ELF-1 (cell line): Measurements from ENCODE around the gene ZSCAN31.
"Not testable (repeated sequence)": the region's sequence is repeated elsewhere in the genome, so short reads cannot be mapped to it uniquely, and the experiment has no call there.

Source experiments
- DNase-seq: peaks from one replicate; pipeline ENCODE4 v3.0.0-alpha.2; 2016; ENCODE audit warnings: low read depth, low spot score

ZSCAN31 gene

DNA sequence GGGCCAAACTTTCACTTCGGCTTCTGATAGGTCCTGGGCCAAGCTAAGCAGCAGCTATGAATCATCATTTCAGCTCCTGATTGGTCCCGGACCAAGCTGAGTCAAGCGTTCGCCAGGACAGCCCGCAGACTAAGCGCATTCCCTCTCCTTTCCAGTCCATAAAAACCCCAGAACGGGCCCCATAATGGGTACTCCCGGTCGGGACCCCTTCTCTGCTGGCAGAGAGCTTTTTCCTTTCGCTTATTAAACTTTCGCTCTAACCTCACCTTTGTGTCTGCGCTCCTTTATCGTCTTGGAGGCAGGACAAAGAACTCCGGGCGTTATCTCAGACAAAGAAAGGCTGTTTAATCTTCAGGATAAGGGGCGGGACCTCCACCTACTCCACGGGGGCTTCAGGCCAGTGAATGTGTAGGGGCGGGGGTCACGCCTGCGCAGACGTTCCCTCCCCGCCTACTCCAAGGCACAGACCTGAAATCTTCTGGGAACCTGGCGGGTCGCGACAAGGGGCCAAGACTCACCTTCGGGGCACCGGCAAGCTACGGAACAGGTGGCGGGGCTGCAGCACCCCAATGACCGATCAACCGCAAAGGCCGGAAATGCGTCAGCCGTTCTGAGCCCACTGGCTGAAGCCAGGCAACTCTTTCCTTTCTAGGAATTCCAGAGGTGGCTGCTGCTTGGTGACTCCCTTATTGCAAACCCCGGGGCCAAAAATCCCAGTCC is at the start of gene ZSCAN31:
TSS of gene ZSCAN31 (minus strand) at position 585 of the 720 bp plus-strand sequence. CDS start 6,465 bp downstream, outside the sequence.
- peak; percentile 99 for DNase-seq

DNA sequence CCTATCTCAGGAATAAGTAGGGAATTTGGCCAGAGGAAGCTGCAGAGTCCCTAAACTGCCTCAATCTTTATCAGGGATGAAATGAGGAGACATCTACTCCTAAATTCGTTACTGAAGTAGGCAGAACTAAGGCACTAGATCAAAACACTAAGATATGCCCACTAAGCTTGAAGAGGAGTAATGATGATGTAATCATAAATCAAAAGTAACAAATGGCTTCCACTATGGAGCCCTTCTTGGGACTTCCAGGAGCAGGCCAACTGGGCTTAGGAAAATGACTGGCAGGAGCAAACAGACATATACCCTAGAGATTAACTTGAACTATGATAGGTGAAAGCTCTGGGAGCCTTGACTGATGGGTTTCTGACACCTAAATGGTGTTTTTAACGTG is 48.2 kb upstream of the ZSCAN31 start:
- DNase-seq = no peak

DNA sequence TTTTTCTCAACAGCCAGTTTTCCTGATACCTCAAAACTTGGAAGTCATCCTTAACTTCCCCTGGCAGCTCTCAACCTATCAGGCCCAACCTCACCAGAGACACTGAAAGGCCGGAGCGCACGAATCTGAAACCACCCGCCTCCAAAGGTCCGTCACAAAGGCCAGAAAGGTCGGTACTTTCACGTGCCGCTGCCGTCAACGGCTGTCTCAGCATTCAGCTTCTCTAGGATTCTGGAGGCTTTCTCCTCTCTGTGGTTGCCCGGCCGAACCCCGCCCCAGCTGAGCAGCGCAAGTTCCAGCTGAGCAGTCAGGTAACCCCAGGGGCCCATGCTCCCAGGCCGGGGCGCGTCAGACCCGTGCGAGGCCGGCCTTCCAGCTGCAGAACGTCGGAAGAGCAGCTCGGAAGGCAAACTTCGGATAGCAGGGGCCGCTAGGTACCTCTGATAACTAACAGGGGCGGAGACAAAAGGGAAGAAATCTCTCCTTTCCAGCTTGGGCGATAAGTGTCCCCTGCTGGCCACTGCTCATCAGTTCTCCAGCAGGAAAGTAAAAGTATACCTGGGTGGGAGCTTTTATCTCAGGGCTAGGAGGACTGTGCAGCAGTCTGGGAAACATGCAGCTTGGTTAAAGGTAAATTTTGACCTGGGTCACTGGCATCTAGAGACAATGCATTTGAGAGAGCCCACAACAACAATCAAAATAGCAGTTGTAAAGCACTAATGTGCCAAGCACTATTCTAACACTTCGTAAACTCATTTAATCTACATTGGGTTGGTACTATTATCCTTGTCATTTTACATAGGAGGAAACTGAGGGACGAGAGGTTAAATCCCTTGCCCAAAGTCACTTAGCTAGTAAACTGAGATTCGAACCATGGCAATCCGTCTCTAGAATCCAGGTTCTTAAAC is 47.5 kb upstream of the ZSCAN31 start:
- DNase-seq = peak; percentile 95

DNA sequence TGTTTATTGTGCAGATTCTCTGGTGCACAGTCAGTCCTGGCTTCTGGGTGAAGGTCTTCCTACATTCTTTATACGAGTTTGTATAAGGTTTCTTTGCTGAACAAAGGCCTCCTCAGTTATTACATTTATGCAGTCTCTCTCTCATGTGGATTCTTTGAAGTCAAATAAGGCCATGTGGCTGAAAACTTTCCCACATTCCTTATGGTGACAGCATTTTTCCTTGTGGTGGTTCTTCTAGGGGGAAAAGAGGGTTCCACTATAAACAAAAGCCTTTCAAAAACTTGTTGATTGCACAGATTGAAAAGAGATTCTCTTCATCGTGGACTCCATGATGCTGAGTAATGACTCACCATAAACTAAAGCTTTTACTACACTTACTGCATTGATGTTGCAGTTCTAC is 44.4 kb upstream of the ZSCAN31 start:
- DNase-seq = no peak

DNA sequence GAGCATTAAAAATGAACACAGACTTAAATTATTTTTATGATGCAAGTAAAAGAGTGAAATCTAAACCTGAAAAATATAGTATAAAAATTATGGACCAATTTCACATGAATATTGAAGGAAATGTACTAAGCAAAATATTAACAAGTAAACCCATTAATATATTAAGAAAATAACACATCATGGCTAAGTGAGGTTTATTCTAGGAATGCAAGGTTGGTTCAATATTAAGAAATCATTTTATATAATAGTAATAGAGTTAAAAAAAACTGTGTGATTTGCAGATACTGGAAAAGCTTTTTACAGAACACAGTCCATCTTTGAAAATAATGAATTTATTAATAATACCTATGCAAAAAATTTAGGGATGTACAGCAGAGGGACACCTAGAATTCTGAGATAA is 42.7 kb upstream of the ZSCAN31 start:
- DNase-seq = no peak

DNA sequence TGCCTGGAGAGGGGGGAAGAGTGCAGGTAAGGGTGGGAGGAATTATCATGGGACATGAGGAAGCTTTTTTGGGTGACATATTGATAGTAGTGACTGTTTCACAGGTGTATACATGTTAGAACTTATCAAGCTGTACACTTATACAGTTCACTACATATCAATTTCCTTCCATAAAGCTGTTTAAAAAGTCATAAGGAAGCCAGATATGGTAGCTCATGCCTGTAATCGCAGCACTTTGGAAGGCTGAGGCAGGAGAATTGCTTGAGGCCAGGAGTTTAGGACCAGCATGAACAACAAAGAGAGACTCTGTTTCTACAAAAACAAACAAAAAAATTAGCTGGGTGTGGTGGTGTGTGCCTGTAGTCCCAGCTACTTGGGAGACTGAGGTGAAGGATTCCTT is 41.9 kb upstream of the ZSCAN31 start:
- no peak for DNase-seq

DNA sequence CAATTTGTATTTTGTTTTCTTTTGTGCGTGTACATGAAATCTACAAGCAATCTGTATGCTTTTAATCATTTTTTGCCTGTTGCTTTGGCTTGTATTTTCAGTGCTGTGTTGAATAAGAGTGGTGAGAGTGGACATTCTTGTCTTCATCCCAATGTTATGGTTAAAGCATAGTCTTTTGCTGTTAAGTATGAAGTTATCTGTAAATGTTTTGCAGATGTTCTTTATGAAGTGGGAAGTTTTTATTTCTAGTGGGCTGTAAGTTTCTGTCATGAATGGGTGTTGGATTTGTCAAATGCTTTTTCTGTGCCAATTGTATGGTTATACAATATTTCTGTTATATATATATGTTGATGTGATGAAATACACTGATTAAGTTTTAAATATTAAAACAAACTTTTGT is 38.0 kb upstream of the ZSCAN31 start:
- DNase-seq = no peak

DNA sequence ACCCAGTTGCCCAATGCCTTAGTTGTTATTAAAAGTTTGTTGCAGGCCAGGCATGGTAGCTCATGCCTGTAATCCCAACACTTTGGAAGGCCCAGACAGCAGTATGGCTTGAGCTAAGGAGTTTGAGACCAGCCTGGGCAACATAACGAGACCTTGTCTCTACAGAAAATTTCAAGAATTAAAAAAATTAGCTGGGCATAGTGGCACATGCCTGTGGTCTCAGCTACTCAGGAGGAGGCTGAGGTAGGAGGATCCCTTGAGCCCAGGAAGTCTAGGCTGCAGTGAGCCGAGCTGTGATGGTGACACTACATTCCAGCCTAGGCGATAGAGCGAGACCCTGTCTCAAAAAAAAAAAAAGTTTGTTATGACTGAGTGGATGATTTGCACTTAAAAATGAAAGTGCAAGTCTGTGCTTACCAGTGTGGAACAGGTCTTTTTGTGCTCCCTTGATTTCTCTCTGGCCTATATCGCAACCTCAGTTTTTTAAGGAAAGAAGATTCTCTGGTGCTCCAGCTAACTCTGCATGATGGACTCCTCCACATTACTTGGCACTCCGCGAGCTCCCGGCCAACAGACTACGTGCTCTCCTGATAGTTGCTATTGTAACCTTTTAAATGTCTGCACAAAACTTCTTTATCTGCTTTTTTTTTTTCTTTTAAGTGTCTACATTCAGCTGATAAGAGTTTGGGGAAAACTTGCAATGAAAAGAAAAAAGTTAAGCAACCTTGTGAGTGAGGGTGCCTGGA is 35.9 kb upstream of the ZSCAN31 start:
- DNase-seq = no peak

DNA sequence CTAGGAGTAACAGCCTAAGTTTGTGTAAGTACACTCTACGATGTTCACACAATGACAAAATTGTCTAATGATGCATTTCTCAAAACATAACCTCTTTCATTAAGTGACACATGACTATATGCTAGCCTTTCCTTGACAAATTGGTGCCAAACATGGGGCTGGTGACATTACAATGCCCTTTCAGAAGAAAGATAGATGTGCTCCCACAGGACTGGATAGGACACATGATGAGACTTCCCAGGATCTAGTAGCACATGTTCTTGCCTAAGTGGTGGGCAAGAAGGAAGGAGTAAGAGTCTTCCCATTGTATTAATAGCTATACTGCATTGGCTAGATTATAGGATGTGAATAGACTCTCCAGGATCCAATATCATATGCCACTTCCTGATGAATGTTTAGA is 35.3 kb upstream of the ZSCAN31 start:
- DNase-seq = no peak

DNA sequence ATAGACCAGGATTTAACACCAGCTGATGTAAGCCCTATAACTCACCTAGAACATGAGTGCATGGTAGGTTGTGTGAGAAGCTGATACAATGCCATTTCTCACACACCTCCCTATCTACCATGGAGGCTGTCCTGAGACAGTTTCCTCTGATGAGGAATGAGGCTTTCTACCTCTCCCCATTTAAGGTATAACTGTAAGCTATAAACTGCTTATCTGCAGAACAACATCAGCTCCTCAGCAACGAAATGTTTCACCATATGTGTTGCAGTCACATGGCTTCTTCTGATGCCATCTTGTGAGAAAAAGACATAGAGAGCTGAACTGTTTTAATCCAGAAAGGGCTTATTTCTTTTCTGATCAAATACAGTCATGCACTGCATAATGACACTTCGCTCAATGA is 34.5 kb upstream of the ZSCAN31 start:
- no peak for DNase-seq

DNA sequence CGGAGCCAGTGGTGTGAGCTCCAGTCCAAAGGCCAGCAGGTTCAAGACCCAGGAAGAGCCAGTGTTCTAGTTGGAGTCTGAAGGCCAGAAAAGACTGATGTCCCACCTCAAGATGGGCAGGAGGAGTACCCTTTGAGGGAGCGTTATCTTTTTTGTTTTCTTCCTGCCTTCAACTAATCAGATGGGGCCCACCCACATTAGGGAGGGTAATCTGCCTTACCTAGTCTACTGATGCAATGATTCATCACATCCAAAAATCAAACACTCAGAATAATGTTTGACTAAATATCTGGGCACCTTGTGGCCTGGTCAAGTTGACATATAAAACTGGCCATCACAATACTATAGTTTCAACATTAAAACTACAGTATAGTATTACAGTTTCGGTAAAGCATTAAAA is 33.5 kb upstream of the ZSCAN31 start:
- no peak for DNase-seq

DNA sequence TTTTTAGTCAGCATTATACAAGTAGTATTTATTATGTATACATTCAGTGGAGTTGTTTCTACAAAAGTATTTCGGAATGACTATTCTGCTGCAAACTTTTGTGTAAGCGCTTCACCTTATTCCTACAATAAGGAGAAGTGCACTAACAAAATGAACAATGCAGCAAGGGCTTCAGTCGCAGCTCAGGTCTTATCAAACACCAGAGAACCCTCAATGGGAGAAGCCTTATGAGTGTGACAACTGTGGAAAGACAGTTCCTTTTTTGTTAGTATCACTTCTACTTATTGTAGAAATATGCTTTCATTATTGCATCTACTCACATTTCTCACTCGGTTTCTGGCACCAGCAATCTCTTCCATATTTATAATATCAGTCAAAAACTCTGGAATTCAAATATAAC is 32.6 kb upstream of the ZSCAN31 start:
- no peak for DNase-seq

DNA sequence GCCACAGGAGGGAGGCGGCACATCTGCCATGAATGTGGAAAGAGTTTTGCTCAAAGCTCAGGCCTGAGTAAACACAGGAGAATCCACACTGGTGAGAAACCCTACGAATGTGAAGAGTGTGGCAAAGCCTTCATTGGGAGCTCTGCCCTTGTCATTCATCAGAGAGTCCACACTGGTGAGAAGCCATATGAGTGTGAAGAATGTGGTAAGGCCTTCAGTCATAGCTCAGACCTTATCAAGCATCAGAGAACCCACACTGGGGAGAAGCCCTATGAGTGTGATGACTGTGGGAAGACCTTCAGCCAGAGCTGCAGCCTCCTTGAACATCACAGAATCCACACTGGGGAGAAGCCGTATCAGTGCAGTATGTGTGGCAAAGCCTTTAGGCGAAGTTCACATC is 29.6 kb upstream of the ZSCAN31 start:
- DNase-seq = not testable (repeated sequence)

DNA sequence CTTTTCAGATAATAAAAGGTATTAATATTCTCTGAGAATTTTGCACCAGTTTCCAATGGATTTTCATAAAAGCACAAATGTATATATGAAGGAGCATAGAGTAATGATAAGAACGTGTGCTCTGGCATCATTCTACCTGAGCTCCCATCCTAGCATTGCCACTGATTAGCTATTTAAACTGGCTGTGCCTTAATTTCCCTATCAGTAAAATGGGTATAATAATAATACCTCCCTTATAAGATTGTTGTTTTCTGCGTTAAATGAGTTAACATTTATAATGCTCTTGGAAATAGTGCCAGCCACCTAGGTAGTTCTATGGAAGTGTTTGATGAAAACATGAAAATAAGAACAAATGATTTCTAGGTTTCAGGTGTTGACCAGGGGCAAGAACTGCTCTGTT is 25.0 kb upstream of the ZSCAN31 start:
- no peak for DNase-seq

DNA sequence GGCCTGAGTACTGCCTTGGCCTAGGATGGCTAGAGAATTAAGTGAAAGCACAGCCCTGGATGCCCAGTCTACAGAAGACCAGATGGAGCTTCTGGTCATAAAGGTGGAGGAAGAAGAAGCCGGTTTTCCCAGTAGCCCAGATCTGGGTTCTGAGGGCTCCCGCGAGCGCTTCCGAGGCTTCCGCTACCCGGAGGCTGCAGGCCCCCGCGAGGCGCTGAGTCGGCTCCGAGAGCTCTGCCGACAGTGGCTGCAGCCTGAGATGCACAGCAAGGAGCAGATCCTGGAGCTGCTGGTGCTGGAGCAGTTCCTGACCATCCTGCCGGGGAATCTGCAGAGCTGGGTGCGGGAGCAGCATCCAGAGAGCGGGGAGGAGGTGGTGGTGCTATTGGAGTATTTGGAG is 23.6 kb upstream of the ZSCAN31 start:
- not testable (repeated sequence) for DNase-seq

DNA sequence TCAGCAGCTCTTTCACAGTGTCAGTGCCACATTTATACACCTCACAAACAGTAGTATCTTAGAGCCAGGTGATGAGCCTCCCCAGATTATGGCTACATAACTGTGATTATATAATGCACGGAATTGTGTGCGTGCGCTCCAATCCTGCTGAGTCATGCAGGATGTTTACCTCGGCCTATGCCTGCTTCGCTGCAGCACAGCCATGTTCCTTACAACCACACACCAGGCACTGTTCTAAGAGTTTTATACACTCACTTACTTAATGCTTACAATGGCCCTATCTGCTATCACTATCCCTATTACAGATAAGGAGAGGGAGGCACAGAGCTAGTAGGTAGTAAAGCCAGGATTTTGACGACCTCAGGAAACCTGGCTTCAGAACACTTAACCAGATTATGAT is 21.1 kb upstream of the ZSCAN31 start:
- DNase-seq = no peak

DNA sequence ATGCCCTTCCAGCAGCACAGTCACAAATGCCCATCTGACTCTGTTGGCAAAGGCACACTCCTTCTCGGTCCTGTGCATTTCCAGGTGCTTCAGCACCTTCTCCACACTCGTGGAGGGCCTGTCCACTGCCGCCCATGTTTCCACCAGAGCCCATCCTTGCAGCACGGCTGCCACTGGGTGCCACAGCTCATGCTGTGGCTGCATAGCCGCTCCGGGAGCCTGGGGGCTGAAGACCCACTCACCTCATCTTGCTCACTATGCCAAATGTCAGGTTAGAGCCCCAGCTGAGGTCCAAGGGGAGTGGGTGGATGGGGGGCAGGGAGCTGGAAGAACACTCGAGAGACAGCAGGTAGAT is 20.7 kb upstream of the ZSCAN31 start:
- DNase-seq = no peak

DNA sequence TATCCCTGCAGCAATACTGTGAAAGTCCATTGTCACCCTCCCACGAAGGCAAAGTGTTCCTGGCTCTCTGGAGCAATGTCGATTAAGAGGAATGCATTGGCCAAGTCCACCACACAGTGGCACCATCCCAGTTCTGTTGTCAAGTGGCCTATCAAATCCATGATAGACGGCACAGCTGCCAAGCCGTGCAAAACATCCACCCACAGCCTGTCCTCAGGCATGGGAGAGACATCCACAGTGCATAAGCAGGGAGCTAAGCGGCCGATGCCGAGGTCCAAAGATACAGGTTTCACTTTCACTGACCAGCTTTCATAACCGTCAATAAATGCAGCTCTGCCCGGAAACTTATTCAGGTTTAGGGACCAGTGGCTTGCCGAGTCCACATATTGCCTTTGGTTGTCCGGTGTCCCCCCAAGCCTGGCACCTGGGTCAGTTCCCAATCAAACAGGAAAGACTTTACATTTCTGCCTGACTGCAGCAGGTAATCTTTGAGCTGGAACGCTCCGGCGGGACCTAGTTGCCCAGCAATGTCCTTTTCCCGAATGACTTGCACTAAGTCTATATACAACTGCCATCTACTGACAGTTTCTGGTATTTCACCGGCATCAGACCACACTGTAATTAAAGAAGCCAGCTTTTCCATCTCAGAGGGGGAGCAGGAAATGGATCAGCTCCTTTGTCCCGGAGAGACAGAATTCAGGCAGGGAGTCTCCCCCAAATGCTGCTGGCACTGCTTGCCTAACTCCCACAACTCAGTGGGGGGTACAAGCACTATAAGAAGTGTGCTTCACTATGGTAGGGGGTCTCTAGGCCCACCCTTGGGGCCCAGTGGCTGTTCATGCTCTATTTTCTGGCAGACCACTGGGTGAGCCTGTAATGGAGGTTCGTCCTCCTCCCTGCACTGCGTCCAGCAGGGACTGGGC is 20.1 kb upstream of the ZSCAN31 start:
- peak; percentile 83 for DNase-seq

DNA sequence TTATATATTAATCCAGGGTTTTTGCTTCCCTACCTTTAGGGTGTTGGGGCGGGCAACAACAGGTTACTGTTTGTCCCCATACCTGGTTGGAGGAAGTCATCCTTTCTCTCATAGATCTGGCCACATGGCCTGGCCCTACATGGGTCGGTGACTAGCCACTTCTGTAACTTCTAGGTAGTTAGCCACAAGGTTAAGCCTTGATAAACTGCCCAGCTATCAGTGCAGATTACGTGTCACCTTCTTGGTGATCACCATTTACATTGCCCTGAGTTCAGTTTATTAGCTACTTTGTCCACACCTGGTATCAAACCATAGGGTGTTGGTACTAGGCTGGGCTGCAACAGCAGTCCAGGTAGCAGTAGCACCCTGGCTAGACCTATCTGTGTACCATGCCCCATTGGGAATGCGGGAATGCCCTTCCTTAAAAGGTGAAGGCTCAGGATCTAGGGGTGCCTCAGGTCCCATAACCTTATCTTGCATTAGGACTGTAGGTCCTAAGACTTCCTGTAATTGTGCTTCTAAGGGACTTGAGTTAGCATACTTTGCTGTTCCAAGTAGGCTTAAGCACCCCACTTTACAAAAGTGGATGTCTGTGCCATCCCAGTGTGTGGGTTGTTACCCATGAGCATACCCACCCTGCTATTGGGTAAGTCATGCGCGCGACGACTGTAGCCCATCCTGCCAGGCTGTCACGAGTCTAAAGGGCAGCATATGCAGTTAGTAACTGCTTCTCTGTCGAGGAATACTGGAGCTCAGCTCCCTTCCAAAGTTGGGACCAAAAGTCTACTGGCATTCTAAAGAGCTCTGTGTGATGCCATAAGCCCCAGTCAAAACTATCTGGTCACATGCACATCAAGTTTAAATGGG is 19.0 kb upstream of the ZSCAN31 start:
- no peak for DNase-seq

DNA sequence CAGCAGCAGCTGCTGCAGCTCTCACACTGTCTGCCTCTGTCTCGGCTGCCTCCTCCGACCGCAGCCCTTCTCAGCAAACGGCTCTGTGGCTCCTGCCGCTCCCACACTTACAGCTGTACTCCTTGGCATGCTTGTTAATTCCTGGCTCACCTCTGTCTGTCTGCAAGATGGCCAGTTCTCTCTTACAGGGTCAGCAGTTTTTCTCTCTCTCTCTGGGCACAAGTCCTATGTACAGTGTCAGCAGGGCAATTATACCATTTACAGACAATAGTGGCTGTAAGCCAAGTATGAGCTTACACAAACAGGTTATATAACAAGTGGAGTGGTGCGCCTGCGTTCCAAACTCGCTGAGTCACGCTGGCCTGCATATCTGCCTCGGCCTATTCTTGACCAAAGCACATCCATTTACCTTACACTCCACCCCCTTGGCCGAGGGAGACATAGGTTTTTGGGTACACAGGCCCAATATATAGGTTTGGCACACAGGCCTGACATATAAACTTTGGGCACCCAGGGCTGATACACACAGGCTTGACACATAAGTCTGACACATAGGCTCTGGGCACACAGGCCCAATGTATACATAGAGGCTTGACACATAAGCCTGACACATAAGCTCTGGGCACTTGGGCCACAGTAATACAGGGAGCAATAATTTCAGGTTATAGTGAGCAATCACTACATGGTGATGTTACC is 18.2 kb upstream of the ZSCAN31 start:
- DNase-seq = no peak
